Measurements from ENCODE around the gene PRSS57. TPM values are rescaled to one million over a fixed set of nuclear protein-coding genes. Genes with fewer than 3 reads are reported as not detected.

The PRSS57 gene
- total RNA-seq, 2 donors from 2014 or later = not detected

GRCh38 chr19:720345-721160 lies 25.3 kb upstream of the PRSS57 start:
- Histone ChIP-seq H3K9me3 (no peaks in the 10 kb centered on the region), H3K4me3 (no peak overlapping the region), H3K27ac (no peak overlapping the region), H3K36me3 (no peaks in the 10 kb centered on the region), H3K9ac (ENCODE audit: low read depth in 2 of 2, low read length in 2 of 2) (no peak overlapping the region), H3K27me3 (peaks cover 16% of the 10 kb centered on the region), H3K4me1 (no peaks in the 10 kb centered on the region)
- DNase-seq = no peak
- TF ChIP-seq CTCF (IDR thresholded peaks at IDR 0.05) = no peak
- intact Hi-C loops (cut with DNase I) = no loop called here

GRCh38 chr19:719636-720344 lies 24.5 kb upstream of the PRSS57 start:
- intact Hi-C loops (cut with DNase I) = no loop called here
- no peaks in the 10 kb centered on the region for H3K4me1 ChIP-seq
- H3K4me3 ChIP-seq = no peak overlapping the region
- no peaks in the 10 kb centered on the region for H3K36me3 ChIP-seq
- TF ChIP-seq CTCF (IDR thresholded peaks at IDR 0.05) = no peak
- no peak for DNase-seq
- H3K27ac ChIP-seq = no peak overlapping the region
- H3K9me3 ChIP-seq = no peaks in the 10 kb centered on the region
- H3K27me3 ChIP-seq = peaks cover 16% of the 10 kb centered on the region
- H3K9ac ChIP-seq (ENCODE audit: low read depth in 2 of 2, low read length in 2 of 2) = peak overlapping the region in 1 of 2 donors; percentile 12

GRCh38 chr19:718991-719512 lies 23.8 kb upstream of the PRSS57 start:
- intact Hi-C loops (cut with DNase I) = no loop called here
- peaks cover 16% of the 10 kb centered on the region for H3K27me3 ChIP-seq
- H3K36me3 ChIP-seq = no peaks in the 10 kb centered on the region
- H3K9me3 ChIP-seq = no peaks in the 10 kb centered on the region
- DNase-seq = no peak
- no peak overlapping the region for H3K4me3 ChIP-seq
- TF ChIP-seq CTCF (IDR thresholded peaks at IDR 0.05) = no peak
- no peaks in the 10 kb centered on the region for H3K4me1 ChIP-seq
- H3K9ac ChIP-seq (ENCODE audit: low read depth in 2 of 2, low read length in 2 of 2) = peak overlapping the region in 1 of 2 donors; percentile 12
- H3K27ac ChIP-seq = no peak overlapping the region

- peaks cover 16% of the 10 kb centered on the region for H3K27me3 ChIP-seq
- no peak overlapping the region for H3K27ac ChIP-seq
Observed at GRCh38 chr19:718251-718951, 23.1 kb upstream of the PRSS57 start.

More at GRCh38 chr19:718251-718951, 23.1 kb upstream of the PRSS57 start:
- H3K4me3 ChIP-seq = no peak overlapping the region
- no peak for DNase-seq
- intact Hi-C loops (cut with DNase I) = no loop called here
- TF ChIP-seq CTCF (IDR thresholded peaks at IDR 0.05) = no peak
- H3K9ac ChIP-seq (ENCODE audit: low read depth in 2 of 2, low read length in 2 of 2) = no peak overlapping the region
- H3K9me3 ChIP-seq = no peaks in the 10 kb centered on the region
- H3K36me3 ChIP-seq = no peaks in the 10 kb centered on the region
- no peaks in the 10 kb centered on the region for H3K4me1 ChIP-seq

All from colonic mucosa (tissue), 4 donors.